CD14-positive monocyte (primary cell): ENCODE data around the gene MARS1. TPM values are rescaled to one million over a fixed set of nuclear protein-coding genes. Genes with fewer than 3 reads are reported as not detected.

Source experiments
- DNase-seq, 3 donors: peaks; one replicate each; pipeline ENCODE4 v3.0.0-alpha.2; 2011 to 2022
- H2AFZ ChIP-seq: 2 replicates; pipeline ENCODE4 v1.6.0; 2012; ENCODE audit warnings: mild to moderate bottlenecking, low read depth, low read length, inconsistent platforms; ENCODE audit not compliant: insufficient read depth, poor library complexity, severe bottlenecking
- H3K27ac ChIP-seq, 2 donors: 1 replicate in 1 of 2; 2 replicates in 1 of 2; pipeline ENCODE4 v1.5.1; 2012 to 2013; ENCODE audit warnings: low read length in 2 of 2, control low read depth in 1 of 2, inconsistent platforms in 1 of 2, low read depth in 1 of 2, mild to moderate bottlenecking in 1 of 2
- H3K27me3 ChIP-seq, 2 donors: one replicate each; pipeline versions ENCODE4 v1.6.0 to v1.6.1; 2011 to 2013; ENCODE audit warnings: low read length in 2 of 2; ENCODE audit not compliant: control insufficient read depth in 2 of 2, insufficient read depth in 2 of 2
- H3K36me3 ChIP-seq, 2 donors: replicated peaks in 1 of 2; 1 replicate in 1 of 2; 2 replicates in 1 of 2; pipeline versions ENCODE4 v1.5.1 to v1.6.1; 2012 to 2013; ENCODE audit warnings: low read length in 2 of 2, control low read depth in 1 of 2, inconsistent platforms in 1 of 2, mild to moderate bottlenecking in 1 of 2; ENCODE audit not compliant: insufficient read depth in 2 of 2, control insufficient read depth in 1 of 2
- H3K4me1 ChIP-seq, 2 donors: 1 replicate in 1 of 2; 2 replicates in 1 of 2; pipeline versions ENCODE4 v1.5.1 to v1.6.1; 2012 to 2013; ENCODE audit warnings: low read length in 2 of 2, control low read depth in 1 of 2, inconsistent platforms in 1 of 2, mild to moderate bottlenecking in 1 of 2, moderate library complexity in 1 of 2; ENCODE audit not compliant: insufficient read depth in 2 of 2, control insufficient read depth in 1 of 2
- H3K4me2 ChIP-seq: replicated peaks from 2 replicates; pipeline ENCODE3; 2012; ENCODE audit warnings: low read length, moderate library complexity, mild to moderate bottlenecking; ENCODE audit not compliant: poor library complexity, severe bottlenecking; ENCODE audit errors: extremely low read depth
- H3K4me3 ChIP-seq, 3 experiments: fragments of 200-600 bp in 1 of 3; sonication (generic) in 1 of 3; replicated peaks in 1 of 3; 1 replicate in 2 of 3; 2 replicates in 1 of 3; pipeline ENCODE4 v1.5.1; 2011 to 2013; ENCODE audit warnings: low read length in 3 of 3, mild to moderate bottlenecking in 3 of 3, control low read depth in 2 of 3, low read depth in 2 of 3, inconsistent platforms in 1 of 3, moderate library complexity in 1 of 3
- H3K79me2 ChIP-seq: 2 replicates; pipeline ENCODE4 v1.6.0; 2012; ENCODE audit warnings: mild to moderate bottlenecking, control low read depth, inconsistent platforms, low read length, moderate library complexity; ENCODE audit not compliant: insufficient read depth
- H3K9ac ChIP-seq: 2 replicates; pipeline ENCODE4 v1.6.0; 2017; ENCODE audit warnings: low read length, mild to moderate bottlenecking; ENCODE audit not compliant: insufficient read depth, poor library complexity, severe bottlenecking
- H3K9me3 ChIP-seq, 2 donors: replicated peaks in 1 of 2; 1 replicate in 1 of 2; 2 replicates in 1 of 2; pipeline versions ENCODE4 v1.5.1 to v1.6.1; 2012 to 2013; ENCODE audit warnings: low read length in 2 of 2, control low read depth in 1 of 2; ENCODE audit not compliant: control insufficient read depth in 1 of 2, insufficient read depth in 1 of 2
- H4K20me1 ChIP-seq: 2 replicates; pipeline ENCODE4 v1.6.0; 2012; ENCODE audit warnings: mild to moderate bottlenecking, low read length, control low read depth, moderate library complexity; ENCODE audit not compliant: insufficient read depth
- H3K27ac Mint-ChIP-seq, 7 donors: one replicate each; pipeline ENCODE4 v1.8.0; 2020; ENCODE audit warnings: mild to moderate bottlenecking in 7 of 7, mixed read lengths in 7 of 7, moderate library complexity in 6 of 7, inconsistent platforms in 2 of 7
- H3K27me3 Mint-ChIP-seq, 3 donors: one replicate each; pipeline ENCODE4 v1.8.0; 2021 to 2022; ENCODE audit warnings: low read depth in 3 of 3, mild to moderate bottlenecking in 3 of 3, mixed read lengths in 3 of 3, moderate library complexity in 3 of 3, inconsistent platforms in 1 of 3
- H3K36me3 Mint-ChIP-seq, 2 donors: one replicate each; pipeline ENCODE4 v1.8.0; 2020; ENCODE audit warnings: mixed read lengths in 2 of 2, inconsistent platforms in 1 of 2, mild to moderate bottlenecking in 1 of 2
- H3K4me1 Mint-ChIP-seq: one replicate; pipeline ENCODE4 v1.8.0; 2020; ENCODE audit warnings: mild to moderate bottlenecking, mixed read lengths
- H3K4me3 Mint-ChIP-seq, 2 donors: one replicate each; pipeline ENCODE4 v1.8.0; 2020; ENCODE audit warnings: mild to moderate bottlenecking in 2 of 2, mixed read lengths in 2 of 2, moderate library complexity in 1 of 2
- H3K9me3 Mint-ChIP-seq, 7 donors: one replicate each; pipeline ENCODE4 v1.8.0; 2020 to 2022; ENCODE audit warnings: mixed read lengths in 7 of 7, mild to moderate bottlenecking in 6 of 7, moderate library complexity in 6 of 7, inconsistent platforms in 2 of 7
- CTCF ChIP-seq: fragments of 200-600 bp; IDR thresholded peaks from one replicate; pipeline ENCODE4 v1.8.0; 2022; ENCODE audit warnings: antibody characterized with exemption, mild to moderate bottlenecking
- whole genome bisulfite sequencing: methylation state at CpG from one replicate; pipeline ENCODE4 v1.1.5; 2013; ENCODE audit warnings: missing lambda C conversion rate; ENCODE audit not compliant: insufficient coverage; 5-methylcytosine and 5-hydroxymethylcytosine counted together
- intact Hi-C, 2 donors: fragments of 100-400 bp; cut with micrococcal nuclease; formaldehyde crosslinking; loops; one replicate each; pipeline versions ENCODE4 v1.15.0 to v1.15.1; 2023
- polyA plus RNA-seq, 3 donors: library from polyadenylated mRNA; depleted of rRNA in 1 of 3; unstranded in 2 of 3; stranded (reverse) in 1 of 3; fragments of 300-500 nt in 2 of 3; fragments of >200 nt in 1 of 3; fragmentation: Illumina TruSeq in 2 of 3; gene quantifications; 1 replicate in 2 of 3; 2 replicates in 1 of 3; pipeline ENCODE4 v1.2.3, GENCODE V29; 2012 to 2021

MARS1 gene
- polyA plus RNA-seq, 3 donors = 63.5 to 164 (median 79.8) TPM

- H3K9me3 Mint-ChIP-seq = no peaks in the 10 kb centered on the region
- TF ChIP-seq CTCF = no peak
- no peak overlapping the region for H3K4me3 Mint-ChIP-seq
- H4K20me1 ChIP-seq = no peaks in the 10 kb centered on the region
- no CpG with 5 or more reads among the region's 2 CpGs for WGBS
- intact Hi-C loops = no loop called here
- no peaks in the 10 kb centered on the region for H3K27me3 ChIP-seq
- no peak for DNase-seq
- no peaks in the 10 kb centered on the region for H3K4me1 ChIP-seq
- H3K27ac Mint-ChIP-seq = no peak overlapping the region
- no peaks in the 10 kb centered on the region for H3K4me1 Mint-ChIP-seq
- no peak overlapping the region for H2AFZ ChIP-seq
- no peaks in the 10 kb centered on the region for H3K79me2 ChIP-seq
- no peaks in the 10 kb centered on the region for H3K36me3 ChIP-seq
- no peak overlapping the region for H3K4me2 ChIP-seq
- no peak overlapping the region for H3K9ac ChIP-seq
- H3K4me3 ChIP-seq = no peak overlapping the region
- no peaks in the 10 kb centered on the region for H3K9me3 ChIP-seq
- H3K27ac ChIP-seq = no peak overlapping the region
- H3K27me3 Mint-ChIP-seq = peaks cover 2 to 3% (median 2%) of the 10 kb centered on the region in 3 donors
- no peaks in the 10 kb centered on the region for H3K36me3 Mint-ChIP-seq
These were observed 39.2 kb upstream of the MARS1 start for GRCh38 chr12:57448669-57449068.

DNA sequence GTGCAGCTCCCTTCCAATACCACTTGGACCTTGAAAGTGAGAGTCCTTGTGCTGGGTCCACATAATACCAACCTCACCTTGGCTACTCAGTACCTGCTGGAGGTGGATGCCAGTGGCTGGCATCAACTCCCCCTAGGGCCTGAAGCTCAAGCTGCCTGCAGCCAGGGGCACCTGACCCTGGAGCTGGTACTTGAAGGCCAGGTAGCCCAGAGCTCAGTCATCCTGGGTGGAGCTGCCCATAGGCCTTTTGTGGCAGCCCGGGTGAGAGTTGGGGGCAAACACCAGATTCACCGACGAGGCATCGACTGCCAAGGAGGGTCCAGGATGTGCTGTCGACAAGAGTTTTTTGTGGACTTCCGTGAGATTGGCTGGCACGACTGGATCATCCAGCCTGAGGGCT is 38.5 kb upstream of the MARS1 start:
- Histone ChIP-seq H3K27ac (no peak overlapping the region), H3K9ac (no peak overlapping the region), H3K9me3 (no peaks in the 10 kb centered on the region), H3K27me3 (no peaks in the 10 kb centered on the region), H3K4me1 (peaks cover 0 to under 1% of the 10 kb centered on the region in 2 donors), H3K79me2 (no peaks in the 10 kb centered on the region), H3K4me3 (no peak overlapping the region), H3K4me2 (no peak overlapping the region), H3K36me3 (no peaks in the 10 kb centered on the region), H4K20me1 (no peaks in the 10 kb centered on the region), H2AFZ (no peak overlapping the region)
- no peak for DNase-seq
- Mint-ChIP-seq H3K4me3 (no peak overlapping the region), H3K27me3 (peaks cover 2 to 3% (median 2%) of the 10 kb centered on the region in 3 donors), H3K27ac (no peak overlapping the region), H3K4me1 (peaks cover under 1% of the 10 kb centered on the region), H3K9me3 (no peaks in the 10 kb centered on the region), H3K36me3 (no peaks in the 10 kb centered on the region)
- TF ChIP-seq CTCF = no peak
- intact Hi-C loops = no loop called here
- 100% methylated on average over 7 of the region's 7 CpGs for WGBS
